GM21576 (cell line): Measurements from ENCODE around the gene ADARB1.

Source experiments
- ATAC-seq: cut with Tn5 transposase; IDR thresholded peaks from one replicate; pipeline ENCODE4 v1.9.1; 2021; ENCODE audit warnings: mild to moderate bottlenecking, moderate library complexity; ENCODE audit not compliant: unreplicated experiment

The ADARB1 gene

DNA sequence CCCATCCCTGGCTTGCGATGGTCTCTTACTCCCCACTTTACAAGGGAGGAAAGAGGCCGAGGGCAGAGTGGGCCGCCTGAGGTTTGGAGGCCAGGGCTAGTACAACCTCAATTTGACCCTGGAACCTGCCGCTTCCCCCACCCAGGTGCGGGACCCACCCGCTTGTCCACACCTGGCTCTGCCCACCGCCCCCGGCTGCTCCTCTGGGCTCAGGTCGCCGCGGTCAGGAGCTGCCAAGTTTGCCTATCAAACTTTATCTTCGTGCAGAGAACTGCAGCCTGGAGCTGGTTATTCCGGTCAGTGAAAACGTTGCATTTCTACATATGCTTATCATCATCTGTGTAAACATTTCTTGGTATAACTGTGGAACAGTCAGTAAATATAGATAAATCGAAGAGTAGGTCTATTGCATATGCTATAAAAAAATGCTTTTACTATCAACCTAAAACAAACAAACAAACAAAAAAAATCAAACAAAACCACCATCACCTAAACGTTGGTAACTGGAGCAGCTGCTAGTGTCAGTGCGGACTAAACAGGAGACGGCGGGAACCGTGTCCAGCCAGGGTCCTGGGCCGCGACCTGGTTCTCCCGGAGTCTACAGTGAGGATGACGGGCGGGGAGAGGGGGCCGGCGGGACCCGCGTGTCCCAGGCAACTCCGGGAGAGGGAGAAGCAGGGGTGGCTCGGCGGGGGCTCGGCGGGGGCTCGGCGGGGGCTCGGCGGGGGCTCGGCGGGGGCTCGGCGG lies 906 bp upstream of the ADARB1 start:
- ATAC-seq = no peak

DNA sequence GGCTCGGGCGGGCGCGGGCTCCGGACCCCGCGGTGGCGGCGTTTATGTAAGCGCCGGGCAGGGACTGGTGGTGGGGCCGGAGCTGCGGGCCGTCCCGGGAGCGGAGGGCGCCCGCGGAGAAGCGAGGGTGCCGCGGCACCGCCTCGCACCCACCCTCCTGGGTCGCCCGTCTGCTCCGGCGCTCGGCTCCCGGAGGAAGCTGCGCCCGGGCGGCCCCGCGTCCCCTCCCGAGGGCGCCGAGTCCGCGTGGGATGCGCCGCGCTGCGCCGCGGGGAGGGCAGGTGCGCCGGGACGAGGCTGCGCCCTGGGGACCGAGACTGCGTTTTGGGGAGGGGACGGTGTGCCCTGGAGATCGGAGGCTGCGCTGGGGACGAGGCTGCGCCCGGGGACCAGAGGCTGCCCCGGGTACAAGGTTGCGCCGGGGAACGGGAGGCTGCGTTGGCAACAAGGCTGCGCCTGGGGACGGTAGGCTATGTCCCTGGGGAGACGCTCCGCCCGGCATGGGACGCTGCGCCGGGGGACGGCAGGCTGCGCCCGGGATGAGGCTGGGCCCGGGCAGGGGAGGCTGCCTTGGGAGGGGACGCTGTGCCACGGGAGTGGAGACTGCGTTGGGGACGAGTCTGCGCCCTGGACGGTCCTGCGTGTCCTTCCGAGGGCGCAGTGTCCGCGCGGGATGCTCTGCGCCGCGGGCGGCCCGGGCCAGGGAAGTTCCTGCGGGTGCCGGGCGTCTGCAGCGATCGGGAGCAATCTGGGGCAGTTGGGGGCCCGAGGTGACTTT lies 627 bp downstream of the ADARB1 start:
- no peak for ATAC-seq

DNA sequence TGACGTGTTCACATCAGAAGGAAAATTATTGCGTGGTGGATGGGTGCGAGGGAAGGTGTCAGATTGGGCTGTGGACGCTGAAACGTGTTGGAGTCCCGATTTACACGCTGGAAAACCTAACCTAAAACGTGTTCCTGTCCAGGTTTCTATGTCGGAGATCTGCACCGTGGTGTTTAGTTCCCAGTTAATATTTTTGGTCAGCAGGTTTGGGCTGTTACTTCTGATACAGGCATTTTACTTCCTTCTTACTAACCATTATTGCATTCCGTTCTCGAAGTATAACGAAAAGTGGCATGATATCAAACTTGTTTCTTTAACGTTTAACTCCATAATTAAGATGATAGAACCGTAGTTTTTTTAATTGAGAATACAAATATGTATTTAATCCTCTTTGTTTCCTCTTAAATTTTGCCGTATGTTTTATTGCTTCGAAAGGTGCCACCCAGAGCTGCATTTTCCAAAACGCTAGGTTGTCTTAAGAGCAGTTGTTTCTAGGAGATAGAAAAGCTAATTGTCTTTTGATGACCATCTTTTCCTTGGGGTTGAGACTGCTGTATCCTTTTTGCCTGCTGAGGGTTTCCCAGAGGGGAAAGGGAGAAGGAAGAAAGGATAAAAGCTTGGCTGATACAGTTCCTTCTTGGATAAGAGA lies 1.3 kb downstream of the ADARB1 start:
- ATAC-seq = no peak

- ATAC-seq = no peak
These were observed 1.9 kb downstream of the ADARB1 start for GRCh38 chr21:45076245-45076711.

- no peak for ATAC-seq
These were observed 4.0 kb downstream of the ADARB1 start for GRCh38 chr21:45078371-45078770.

DNA sequence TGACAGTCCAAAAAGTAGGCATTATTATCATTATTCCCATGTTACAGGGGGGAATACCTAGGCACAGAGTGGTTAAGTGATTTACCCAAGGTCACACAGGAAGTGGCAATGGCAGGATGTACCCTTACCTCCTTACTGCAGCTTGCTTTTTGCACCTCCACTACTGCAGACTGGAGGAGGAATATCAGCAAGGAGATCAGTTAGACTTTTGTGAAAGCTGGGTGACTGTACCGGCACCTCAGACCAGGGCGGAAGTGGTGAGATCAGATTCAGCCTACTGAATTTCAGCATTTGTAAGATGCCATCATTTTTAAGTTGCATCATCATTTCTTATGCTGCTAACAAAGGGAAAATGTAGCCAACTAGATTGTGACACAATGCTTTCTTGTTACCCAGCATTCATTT lies 4.5 kb downstream of the ADARB1 start:
- no peak for ATAC-seq

DNA sequence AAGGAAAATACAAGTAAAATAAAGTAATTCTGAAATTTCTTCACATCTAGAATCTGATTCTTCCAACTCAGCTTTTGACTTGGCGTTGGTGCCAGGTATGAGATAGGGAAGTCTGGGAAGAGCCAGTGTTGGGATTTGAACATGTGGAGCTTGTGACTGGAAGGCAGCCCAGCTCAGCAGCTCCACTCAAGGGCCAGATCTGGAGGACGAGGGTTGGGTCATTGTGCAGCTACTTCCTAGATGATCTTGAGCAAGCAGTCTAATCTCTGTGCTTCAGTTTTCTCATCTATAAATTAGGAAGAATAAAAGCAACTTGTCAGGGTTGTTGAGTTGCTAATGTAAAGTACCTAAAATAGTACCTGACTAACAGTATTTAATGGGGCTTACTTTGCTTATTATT lies 5.0 kb downstream of the ADARB1 start:
- no peak for ATAC-seq

DNA sequence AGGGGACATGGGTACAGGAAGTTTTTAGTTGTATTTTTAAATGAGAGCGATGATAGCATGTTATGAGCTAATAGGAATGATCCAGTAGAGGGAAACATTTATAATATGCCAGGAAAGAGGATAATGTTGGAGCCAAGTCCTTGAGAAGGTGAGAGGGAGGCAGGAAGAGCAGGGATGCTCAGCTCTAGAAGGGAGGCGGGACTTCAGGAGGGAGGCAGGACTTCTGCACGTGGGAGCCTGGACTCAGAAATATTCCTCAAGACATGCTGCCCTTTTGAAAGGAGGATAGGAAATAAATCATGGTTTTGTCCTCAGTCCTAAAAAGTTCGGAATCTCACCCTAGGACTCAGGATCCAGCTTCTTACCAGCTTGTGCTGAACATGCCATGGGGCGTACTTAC lies 5.9 kb downstream of the ADARB1 start:
- no peak for ATAC-seq

DNA sequence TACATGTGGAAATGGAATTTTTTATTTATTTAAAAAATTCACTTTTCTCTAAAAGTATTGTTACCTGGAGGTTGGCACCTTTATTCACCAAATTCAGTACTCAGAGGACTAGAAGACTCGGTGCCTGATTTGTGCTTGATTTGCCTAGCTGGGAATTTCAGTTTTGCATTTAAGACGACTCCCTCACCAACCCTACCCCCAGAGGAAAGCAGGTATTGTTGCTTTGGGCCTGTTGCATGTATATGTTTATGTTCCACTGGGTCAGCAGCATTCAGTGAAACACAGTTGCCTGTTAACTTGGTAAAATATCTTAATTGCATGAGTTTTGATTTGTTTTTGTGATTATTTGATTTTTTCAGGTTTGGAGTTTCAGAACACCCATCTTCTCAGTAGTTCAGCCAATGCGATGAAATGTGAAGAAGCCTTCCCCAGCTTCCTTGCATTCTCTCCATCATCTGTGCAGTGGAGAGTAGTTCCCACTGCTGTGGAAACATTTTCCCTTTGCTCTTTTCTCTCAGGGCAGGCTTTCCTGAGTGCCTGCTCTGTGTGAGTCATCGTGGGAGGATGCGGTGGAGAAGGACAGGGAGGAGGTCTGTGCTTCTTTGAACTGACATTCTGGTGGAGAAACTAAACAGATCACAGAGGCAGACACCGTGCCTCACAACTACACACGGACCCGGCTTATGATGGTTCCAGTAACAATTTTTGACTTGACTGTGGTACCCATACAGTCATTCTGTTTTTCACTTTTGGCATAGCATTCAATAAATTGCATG lies 6.4 kb downstream of the ADARB1 start:
- ATAC-seq = no peak

- no peak for ATAC-seq
These were observed 7.3 kb downstream of the ADARB1 start for GRCh38 chr21:45081636-45082035.

DNA sequence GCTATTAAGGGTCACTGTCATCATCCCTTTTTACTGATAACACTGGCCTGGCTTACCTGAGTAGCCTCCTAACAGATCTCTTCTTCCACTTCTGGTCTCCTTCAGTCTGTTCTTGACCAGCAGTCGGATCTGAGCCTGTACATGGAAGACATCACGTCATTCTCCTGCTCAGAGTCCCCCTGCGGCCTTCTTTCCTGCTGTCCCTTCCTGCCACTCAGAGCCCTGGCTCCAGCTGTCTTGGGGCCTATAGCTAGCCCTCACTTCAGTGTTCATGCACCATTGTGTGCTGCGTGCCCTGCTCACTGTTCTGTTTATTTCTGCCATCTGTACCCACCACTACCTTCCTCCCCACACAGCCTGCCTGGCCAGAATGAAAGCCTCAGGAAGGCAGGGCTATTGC lies 8.4 kb downstream of the ADARB1 start:
- ATAC-seq = no peak

DNA sequence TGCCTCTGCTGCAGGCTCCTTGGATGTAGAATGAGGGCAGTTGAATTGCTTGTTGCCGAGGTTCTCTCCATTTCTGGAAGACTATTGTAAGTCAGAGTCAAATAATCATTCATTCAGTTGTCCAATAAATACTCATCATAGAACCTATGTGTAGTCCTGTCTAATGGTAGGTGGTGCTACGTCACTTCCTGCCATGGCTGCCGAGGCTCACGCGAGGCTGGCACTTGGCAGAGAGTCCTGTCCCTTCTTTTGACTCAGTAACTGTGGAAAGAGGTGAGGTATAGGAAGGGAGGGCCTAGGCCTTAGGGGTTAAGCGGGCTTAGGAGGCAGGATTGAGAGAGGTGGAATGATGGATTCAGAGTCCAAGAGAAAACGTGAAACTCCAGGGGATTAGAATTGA lies 9.7 kb downstream of the ADARB1 start:
- ATAC-seq = no peak

DNA sequence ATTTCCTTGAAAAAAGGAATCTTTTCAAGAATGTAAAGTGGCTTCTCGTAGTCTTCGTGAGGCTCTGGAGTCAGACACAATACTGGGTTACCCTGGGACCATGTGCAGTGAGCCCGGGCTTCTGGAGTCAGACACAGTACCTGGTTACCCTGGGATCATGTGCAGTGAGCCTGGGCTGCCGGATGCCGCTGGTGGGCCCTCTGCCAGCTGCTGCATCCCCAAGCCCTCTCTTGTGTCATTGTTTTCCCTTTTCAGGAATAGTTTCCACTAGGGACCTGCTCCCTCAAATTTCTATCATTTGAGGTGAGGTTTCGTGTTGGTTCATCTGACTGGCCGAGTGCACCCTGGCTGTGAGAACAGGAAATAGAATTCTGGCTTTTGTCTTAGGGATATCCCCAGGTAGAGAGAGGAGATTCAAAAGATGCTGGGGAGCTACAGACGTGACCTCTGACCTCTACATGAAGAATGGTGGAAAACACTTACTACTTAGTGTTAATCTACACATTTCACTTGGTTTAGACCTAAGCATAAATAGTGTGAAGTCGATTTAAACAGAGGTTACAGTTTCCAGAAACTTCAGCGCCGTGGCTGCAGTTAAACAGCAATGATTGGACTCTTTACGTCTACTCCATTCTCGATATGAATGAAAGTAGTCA lies 10.6 kb downstream of the ADARB1 start:
- no peak for ATAC-seq

GRCh38 chr21:45085700-45086099 lies 11.3 kb downstream of the ADARB1 start:
- no peak for ATAC-seq

DNA sequence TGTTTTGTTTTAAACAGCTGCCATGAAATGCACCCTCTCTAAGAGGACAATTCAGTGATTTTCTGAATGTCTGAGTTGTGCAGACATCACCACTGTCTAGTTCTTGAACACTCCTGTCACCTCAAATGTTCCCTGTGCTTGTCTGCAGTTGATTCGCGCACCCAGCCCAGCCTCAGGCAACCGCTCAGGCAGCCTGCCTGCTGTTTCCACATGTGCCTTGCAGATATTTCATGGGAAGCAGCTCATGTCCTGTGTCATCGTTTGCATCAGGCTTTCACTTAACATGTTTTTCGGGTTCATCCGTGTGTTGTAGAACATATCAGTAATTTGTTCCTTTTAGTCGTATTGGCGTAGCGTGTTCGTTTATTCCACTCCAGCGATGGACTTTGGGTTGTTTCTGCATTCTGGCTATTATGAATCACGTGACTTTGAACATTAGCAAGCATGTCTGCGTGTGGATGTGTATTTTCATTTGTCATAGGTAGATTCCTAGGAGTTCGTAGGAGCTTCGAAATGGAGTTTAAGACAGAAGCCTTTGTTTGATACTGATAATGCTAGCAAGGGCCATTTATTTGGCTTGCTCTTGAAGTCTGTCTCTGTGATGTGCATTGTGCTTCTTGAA lies 12.1 kb downstream of the ADARB1 start:
- no peak for ATAC-seq

DNA sequence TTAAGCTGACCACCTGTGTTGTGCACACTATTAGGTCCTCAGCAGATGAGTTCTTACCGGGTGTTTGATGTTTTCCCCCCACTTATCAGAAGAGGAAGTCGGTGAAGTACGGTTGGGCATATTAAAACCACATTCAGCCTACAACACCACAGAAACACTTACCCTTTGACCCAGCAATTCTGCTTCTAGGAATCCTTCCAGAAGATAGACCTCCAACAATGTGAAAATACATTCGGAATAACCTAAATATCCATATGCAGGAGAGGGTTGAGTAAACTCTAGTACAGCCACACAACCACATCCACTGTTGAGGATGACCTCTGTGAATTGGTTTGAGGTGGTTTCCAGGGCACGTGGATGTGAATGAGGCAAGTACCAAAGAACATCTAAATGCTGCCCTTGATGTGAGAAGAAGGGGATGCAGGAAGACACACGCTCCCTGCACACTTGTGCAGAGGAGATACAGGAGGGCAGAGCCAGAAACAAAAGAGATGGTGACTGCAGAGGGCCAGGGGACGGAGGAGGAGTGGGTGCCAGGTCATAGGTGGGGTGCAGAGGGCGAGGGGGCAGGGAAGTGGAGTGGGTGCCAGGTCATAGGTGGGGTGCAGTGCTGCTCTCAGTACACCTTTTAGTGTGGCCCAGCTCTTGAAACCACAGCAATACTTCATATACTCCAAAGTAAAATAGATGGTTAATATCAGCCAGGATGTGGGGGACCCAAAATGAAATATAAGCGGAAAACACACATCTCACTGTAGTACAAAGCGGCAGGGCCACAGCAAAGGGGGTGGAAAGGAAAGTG lies 12.8 kb downstream of the ADARB1 start:
- ATAC-seq = no peak

DNA sequence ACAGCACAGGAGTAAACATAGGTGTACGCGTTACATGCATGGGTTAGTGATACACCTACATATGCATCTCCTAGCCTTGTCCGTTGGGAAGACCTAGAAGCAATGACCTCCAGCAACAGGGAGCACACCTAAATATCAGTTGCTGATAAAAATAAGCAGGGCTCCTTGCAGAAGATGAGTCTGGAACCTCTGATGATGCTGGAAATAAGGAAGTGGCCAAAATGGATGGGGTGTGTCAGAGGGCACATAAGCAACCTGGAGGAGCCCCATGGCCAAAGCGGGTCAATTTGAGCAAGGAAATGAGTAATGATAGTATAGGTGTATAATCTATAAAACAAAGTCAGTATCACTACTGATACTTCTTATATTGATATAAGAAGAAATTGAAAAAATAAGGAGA lies 13.7 kb downstream of the ADARB1 start:
- ATAC-seq = no peak

DNA sequence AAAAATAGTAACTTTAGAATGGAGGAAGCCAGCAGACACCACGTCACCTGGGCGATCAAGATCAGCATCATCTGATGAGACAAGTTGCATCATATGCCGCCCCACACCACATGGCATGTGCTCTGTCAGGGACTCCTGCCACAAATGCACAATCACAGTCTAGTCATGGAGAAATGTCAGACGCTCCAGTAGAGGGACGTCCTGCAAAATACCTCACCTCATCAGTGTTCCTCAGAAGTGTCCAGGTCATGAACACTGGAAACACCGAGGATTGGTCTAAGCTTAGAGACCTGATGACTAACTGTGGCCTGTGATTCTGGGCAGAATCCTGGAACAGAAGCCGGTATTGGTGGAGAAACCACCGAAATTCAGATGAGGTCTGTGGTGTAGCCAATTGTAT lies 14.3 kb downstream of the ADARB1 start:
- ATAC-seq = no peak

DNA sequence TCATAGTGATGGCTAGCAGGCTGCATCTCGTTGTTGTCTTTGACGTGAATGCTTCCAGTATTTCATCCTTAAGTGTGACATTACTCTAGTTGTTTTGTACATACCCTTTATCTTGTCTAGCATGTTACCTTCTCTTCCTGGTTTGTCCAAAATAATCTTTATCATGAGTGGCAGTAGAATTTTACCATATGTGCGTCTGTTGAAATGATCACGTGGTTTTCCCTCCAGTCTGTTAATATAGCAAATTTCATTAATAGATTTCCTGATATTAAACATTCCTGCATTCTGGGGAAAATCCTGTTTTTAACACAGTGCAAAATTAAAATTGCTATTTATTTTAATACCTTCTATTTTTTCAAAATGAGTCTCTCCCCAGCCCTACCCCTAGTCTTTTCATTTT lies 15.6 kb downstream of the ADARB1 start:
- no peak for ATAC-seq
